NCI-H2196 treated with DMSO at 0.1 percent for 48 hours (cell line): Measurements from ENCODE around the gene ACOT6.
A peak's percentile ranks its signal among the peaks of the same experiment; 100 is the strongest.
"Not testable (repeated sequence)": the region's sequence is repeated elsewhere in the genome, so short reads cannot be mapped to it uniquely, and the experiment has no call there.

Experiments used
- DNase-seq: peaks from one replicate; lab custom pipeline; 2025; ENCODE audit not compliant: unreplicated experiment; lab: John Stamatoyannopoulos, UW

ACOT6 gene

GRCh38 chr14:73612339-73613045 lies at the start of gene ACOT6:
TSS of gene ACOT6 (plus strand) at chr14:73612517. CDS start at chr14:73612572, 55 bp downstream.
- no peak for DNase-seq

GRCh38 chr14:73562696-73563095 lies 49.6 kb upstream of the ACOT6 start:
- DNase-seq = not testable (repeated sequence)

GRCh38 chr14:73566431-73566830 lies 45.9 kb upstream of the ACOT6 start:
- not testable (repeated sequence) for DNase-seq

GRCh38 chr14:73566935-73567334 lies 45.4 kb upstream of the ACOT6 start:
- not testable (repeated sequence) for DNase-seq

GRCh38 chr14:73567358-73567757 lies 45.0 kb upstream of the ACOT6 start:
- no peak for DNase-seq

- DNase-seq = no peak
These were observed 44.1 kb upstream of the ACOT6 start for GRCh38 chr14:73567951-73568885.

GRCh38 chr14:73568886-73569184 lies 43.5 kb upstream of the ACOT6 start:
- not testable (repeated sequence) for DNase-seq

GRCh38 chr14:73569185-73569958 lies 42.9 kb upstream of the ACOT6 start, which contains the start of gene ACOT2:
TSS of gene ACOT2 (plus strand) at chr14:73569213. CDS start at chr14:73569241, 28 bp downstream.
- DNase-seq = peak; percentile 76

- DNase-seq = not testable (repeated sequence)
These were observed 41.4 kb upstream of the ACOT6 start for GRCh38 chr14:73570913-73571312.

- DNase-seq = not testable (repeated sequence)
These were observed 39.3 kb upstream of the ACOT6 start for GRCh38 chr14:73573034-73573433.

GRCh38 chr14:73573740-73574139 lies 38.6 kb upstream of the ACOT6 start:
- not testable (repeated sequence) for DNase-seq

- DNase-seq = not testable (repeated sequence)
These were observed 38.1 kb upstream of the ACOT6 start for GRCh38 chr14:73574251-73574650.

GRCh38 chr14:73576391-73576790 lies 35.9 kb upstream of the ACOT6 start:
- DNase-seq = no peak

- DNase-seq = not testable (repeated sequence)
These were observed 35.1 kb upstream of the ACOT6 start for GRCh38 chr14:73577214-73577613.

- not testable (repeated sequence) for DNase-seq
These were observed 30.0 kb upstream of the ACOT6 start for GRCh38 chr14:73582102-73582979.

GRCh38 chr14:73588695-73589094 lies 23.6 kb upstream of the ACOT6 start:
- no peak for DNase-seq

GRCh38 chr14:73589116-73589515 lies 23.2 kb upstream of the ACOT6 start:
- DNase-seq = no peak

GRCh38 chr14:73590673-73591004 lies 21.7 kb upstream of the ACOT6 start:
- DNase-seq = not testable (repeated sequence)

- DNase-seq = peak; percentile 44
These were observed 20.4 kb upstream of the ACOT6 start, which contains the start of gene ACOT4 for GRCh38 chr14:73591690-73592449. TSS of gene ACOT4 (plus strand) at chr14:73591873. CDS start at chr14:73591960, 87 bp downstream.
